ENCODE measurements around the gene CFC1B.
"Not testable (repeated sequence)": the region's sequence is repeated elsewhere in the genome, so short reads cannot be mapped to it uniquely, and the experiment has no call there.

Gene CFC1B

GRCh38 chr2:130520992-130521391 is at the start of gene CFC1B:
CFC1B (plus strand) TSS chr2:130521222; CDS start chr2:130521485, 263 bp downstream.
- DNase-seq: not testable (repeated sequence)

GRCh38 chr2:130491073-130491472 is 29.9 kb upstream of the CFC1B start:
- DNase-seq: not testable (repeated sequence)

- DNase-seq: not testable (repeated sequence)
These were observed 11.8 kb upstream of the CFC1B start, which contains the start of gene POTEI for GRCh38 chr2:130509228-130509627. POTEI (minus strand) TSS chr2:130509328; CDS start chr2:130509235, 93 bp downstream.

GRCh38 chr2:130510807-130511746 is 9.9 kb upstream of the CFC1B start:
- not testable (repeated sequence) for DNase-seq

GRCh38 chr2:130511747-130512451 is 9.1 kb upstream of the CFC1B start:
- not testable (repeated sequence) for DNase-seq

- not testable (repeated sequence) for DNase-seq
These were observed 2.4 kb upstream of the CFC1B start for GRCh38 chr2:130518516-130519106.

GRCh38 chr2:130522390-130522789 is 1.4 kb downstream of the CFC1B start:
- not testable (repeated sequence) for DNase-seq

GRCh38 chr2:130527365-130527967 is 6.4 kb downstream of the CFC1B start:
- DNase-seq: not testable (repeated sequence)

GRCh38 chr2:130529545-130529944 is 8.5 kb downstream of the CFC1B start:
- DNase-seq: not testable (repeated sequence)

GRCh38 chr2:130530212-130530611 is 9.2 kb downstream of the CFC1B start:
- DNase-seq: not testable (repeated sequence)

- DNase-seq: not testable (repeated sequence)
These were observed 10.2 kb downstream of the CFC1B start for GRCh38 chr2:130531225-130531624.

- DNase-seq: not testable (repeated sequence)
These were observed 10.7 kb downstream of the CFC1B start for GRCh38 chr2:130531672-130532071.

GRCh38 chr2:130536654-130537053 is 15.6 kb downstream of the CFC1B start:
- DNase-seq: not testable (repeated sequence)

GRCh38 chr2:130538271-130538670 is 17.2 kb downstream of the CFC1B start:
- not testable (repeated sequence) for DNase-seq

GRCh38 chr2:130542789-130543188 is 21.8 kb downstream of the CFC1B start:
- not testable (repeated sequence) for DNase-seq

GRCh38 chr2:130543785-130544528 is 22.9 kb downstream of the CFC1B start:
- DNase-seq: not testable (repeated sequence)

- not testable (repeated sequence) for DNase-seq
These were observed 24.0 kb downstream of the CFC1B start for GRCh38 chr2:130544978-130545377.

GRCh38 chr2:130548418-130548817 is 27.4 kb downstream of the CFC1B start:
- DNase-seq: not testable (repeated sequence)

GRCh38 chr2:130549475-130549874 is 28.5 kb downstream of the CFC1B start:
- DNase-seq: not testable (repeated sequence)

- not testable (repeated sequence) for DNase-seq
These were observed 33.2 kb downstream of the CFC1B start for GRCh38 chr2:130554178-130554577.

- DNase-seq: not testable (repeated sequence)
These were observed 35.4 kb downstream of the CFC1B start for GRCh38 chr2:130556441-130556840.

- DNase-seq: not testable (repeated sequence)
These were observed 45.1 kb downstream of the CFC1B start for GRCh38 chr2:130566165-130566564.
